Measurements from ENCODE around the gene SERPINA1.

SERPINA1 gene

GRCh38 chr14:94334872-94335271 is 53.5 kb downstream of the SERPINA1 start:
- no peaks in the 10 kb centered on the region for H3K4me1 ChIP-seq (ENCODE audit: control insufficient read depth, low read length)
- no peaks in the 10 kb centered on the region; the same call in 1 of the 2 replicates for H3K9me2 ChIP-seq (replicated peaks; ENCODE audit: control insufficient read depth, low read length)
- no peaks in the 10 kb centered on the region for H4K20me1 ChIP-seq (ENCODE audit: control insufficient read depth, insufficient read depth, low read depth, low read length)
- H3F3A ChIP-seq (ENCODE audit: control insufficient read depth, insufficient read depth): no peaks in the 10 kb centered on the region
- no peak for TF ChIP-seq CTCF (IDR thresholded peaks at IDR 0.05; ENCODE audit: low read depth, low read length, poor library complexity, severe bottlenecking)
- no peak for TF ChIP-seq EZH2phosphoT487 (IDR thresholded peaks at IDR 0.05; ENCODE audit: borderline replicate concordance, low read length)
- H3K9me3 ChIP-seq (ENCODE audit: control insufficient read depth, insufficient read depth, low read length): no peaks in the 10 kb centered on the region
- H3K27ac ChIP-seq (ENCODE audit: low read depth, low read length): no peak overlapping the region
- no peaks in the 10 kb centered on the region for H3K36me3 ChIP-seq (ENCODE audit: control insufficient read depth, low read length)
- no peak overlapping the region for H3K4me3 ChIP-seq (ENCODE audit: low read length)
- H3K4me2 ChIP-seq (ENCODE audit: low read length): no peak overlapping the region
- H3K27me3 ChIP-seq (ENCODE audit: control insufficient read depth, low read length): peaks cover 11% of the 10 kb centered on the region
- no peaks in the 10 kb centered on the region for H3K79me2 ChIP-seq (ENCODE audit: control insufficient read depth, low read length)

GRCh38 chr14:94332587-94332986 is 55.8 kb downstream of the SERPINA1 start:
- Histone ChIP-seq H3K4me2 (ENCODE audit: low read length) (no peak overlapping the region), H3K36me3 (ENCODE audit: control insufficient read depth, low read length) (no peaks in the 10 kb centered on the region), H3K27me3 (ENCODE audit: control insufficient read depth, low read length) (peaks cover 14% of the 10 kb centered on the region), H3K9me3 (ENCODE audit: control insufficient read depth, insufficient read depth, low read length) (no peaks in the 10 kb centered on the region), H3K4me1 (ENCODE audit: control insufficient read depth, low read length) (no peaks in the 10 kb centered on the region), H4K20me1 (ENCODE audit: control insufficient read depth, insufficient read depth, low read depth, low read length) (no peaks in the 10 kb centered on the region), H3F3A (ENCODE audit: control insufficient read depth, insufficient read depth) (no peaks in the 10 kb centered on the region), H3K27ac (ENCODE audit: low read depth, low read length) (no peak overlapping the region), H3K79me2 (ENCODE audit: control insufficient read depth, low read length) (no peaks in the 10 kb centered on the region), H3K9me2 (replicated peaks; ENCODE audit: control insufficient read depth, low read length) (no peaks in the 10 kb centered on the region; the same call in 1 of the 2 replicates), H3K4me3 (ENCODE audit: low read length) (no peak overlapping the region)
- no peak for TF ChIP-seq CTCF (IDR thresholded peaks at IDR 0.05; ENCODE audit: low read depth, low read length, poor library complexity, severe bottlenecking)
- no peak for TF ChIP-seq EZH2phosphoT487 (IDR thresholded peaks at IDR 0.05; ENCODE audit: borderline replicate concordance, low read length)

- no peaks in the 10 kb centered on the region for H4K20me1 ChIP-seq (ENCODE audit: control insufficient read depth, insufficient read depth, low read depth, low read length)
- H3K9me3 ChIP-seq (ENCODE audit: control insufficient read depth, insufficient read depth, low read length): no peaks in the 10 kb centered on the region
- no peaks in the 10 kb centered on the region for H3K4me1 ChIP-seq (ENCODE audit: control insufficient read depth, low read length)
- H3K27ac ChIP-seq (ENCODE audit: low read depth, low read length): no peak overlapping the region
- no peak overlapping the region for H3K4me3 ChIP-seq (ENCODE audit: low read length)
- no peaks in the 10 kb centered on the region for H3F3A ChIP-seq (ENCODE audit: control insufficient read depth, insufficient read depth)
- H3K79me2 ChIP-seq (ENCODE audit: control insufficient read depth, low read length): no peaks in the 10 kb centered on the region
- H3K9me2 ChIP-seq (replicated peaks; ENCODE audit: control insufficient read depth, low read length): no peaks in the 10 kb centered on the region; the same call in 1 of the 2 replicates
- no peaks in the 10 kb centered on the region for H3K36me3 ChIP-seq (ENCODE audit: control insufficient read depth, low read length)
- no peak for TF ChIP-seq EZH2phosphoT487 (IDR thresholded peaks at IDR 0.05; ENCODE audit: borderline replicate concordance, low read length)
- peaks cover 14% of the 10 kb centered on the region for H3K27me3 ChIP-seq (ENCODE audit: control insufficient read depth, low read length)
- no peak overlapping the region for H3K4me2 ChIP-seq (ENCODE audit: low read length)
Observed at GRCh38 chr14:94332063-94332583, 56.3 kb downstream of the SERPINA1 start.

GRCh38 chr14:94331462-94331861 is 56.9 kb downstream of the SERPINA1 start:
- Histone ChIP-seq H3K36me3 (ENCODE audit: control insufficient read depth, low read length) (no peaks in the 10 kb centered on the region), H3F3A (ENCODE audit: control insufficient read depth, insufficient read depth) (no peaks in the 10 kb centered on the region), H3K4me2 (ENCODE audit: low read length) (no peak overlapping the region), H3K9me3 (ENCODE audit: control insufficient read depth, insufficient read depth, low read length) (no peaks in the 10 kb centered on the region), H3K79me2 (ENCODE audit: control insufficient read depth, low read length) (no peaks in the 10 kb centered on the region), H4K20me1 (ENCODE audit: control insufficient read depth, insufficient read depth, low read depth, low read length) (no peaks in the 10 kb centered on the region), H3K9me2 (replicated peaks; ENCODE audit: control insufficient read depth, low read length) (no peaks in the 10 kb centered on the region; the same call in 1 of the 2 replicates), H3K27ac (ENCODE audit: low read depth, low read length) (no peak overlapping the region), H3K4me3 (ENCODE audit: low read length) (no peak overlapping the region), H3K27me3 (ENCODE audit: control insufficient read depth, low read length) (peaks cover 14% of the 10 kb centered on the region), H3K4me1 (ENCODE audit: control insufficient read depth, low read length) (no peaks in the 10 kb centered on the region)
- TF ChIP-seq CTCF (IDR thresholded peaks at IDR 0.05; ENCODE audit: low read depth, low read length, poor library complexity, severe bottlenecking): no peak
- no peak for TF ChIP-seq EZH2phosphoT487 (IDR thresholded peaks at IDR 0.05; ENCODE audit: borderline replicate concordance, low read length)

All from DOHH2 (cell line).